Mucosa of gallbladder (tissue), 1 donor: ENCODE measurements around the gene CCDC87. TPM values are rescaled to one million over a fixed set of nuclear protein-coding genes. Genes with fewer than 3 reads are reported as not detected.
A peak's percentile ranks its signal among the peaks of the same experiment; 100 is the strongest.
"Not testable (repeated sequence)": the region's sequence is repeated elsewhere in the genome, so short reads cannot be mapped to it uniquely, and the experiment has no call there.

Experiments
- DNase-seq: peaks from one replicate; pipeline ENCODE4 v3.0.0-alpha.2; 2020; ENCODE audit warnings: low spot score
- total RNA-seq: library from RNA; stranded (reverse); gene quantifications from one replicate; pipeline ENCODE4 v1.2.1, GENCODE V29; 2021
- donor health status: DM: no; HTN: no; CAD: no.

CCDC87 gene
- total RNA-seq, 1 donor from 2014 or later = 1.0 TPM

DNA sequence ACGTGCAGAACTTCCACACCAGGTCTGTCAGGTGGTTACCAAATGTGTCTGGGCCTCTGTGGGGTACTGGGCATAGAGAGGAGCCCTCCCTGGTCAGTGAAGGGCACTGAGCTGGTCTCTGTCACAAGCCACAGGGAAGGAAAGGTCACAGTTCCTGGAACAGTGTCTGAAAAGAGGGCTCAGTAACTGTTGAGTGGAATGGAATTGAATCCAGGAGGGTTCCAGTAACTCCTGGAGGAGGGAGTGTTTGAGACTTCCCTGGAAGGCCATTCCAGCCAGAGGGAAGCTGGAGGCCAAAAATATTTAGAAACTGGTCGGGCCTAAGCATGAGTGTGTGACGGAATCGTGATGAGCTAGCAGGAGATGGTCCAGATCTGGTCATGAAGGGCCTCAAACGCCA is 38.3 kb downstream of the CCDC87 start:
- no peak for DNase-seq

DNA sequence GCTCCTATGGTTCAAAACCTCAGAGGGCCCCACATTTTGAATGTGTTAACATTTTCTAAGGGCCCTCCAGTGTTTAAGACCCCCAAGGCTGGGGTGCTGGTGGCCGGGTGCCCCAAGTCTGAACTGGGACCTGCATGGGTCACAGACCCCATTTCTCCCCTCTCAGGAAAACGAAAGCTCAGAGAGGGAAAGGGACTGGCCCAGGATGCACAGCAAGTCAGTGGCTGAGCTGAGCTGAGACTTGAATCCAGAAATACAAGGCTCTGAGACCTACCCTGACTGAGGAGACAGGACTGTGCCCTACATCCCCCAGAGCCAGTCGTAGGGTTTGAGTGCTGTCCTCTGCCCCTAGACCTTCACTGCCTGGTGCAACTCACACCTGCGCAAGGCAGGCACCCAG is 42.0 kb downstream of the CCDC87 start:
- no peak for DNase-seq

DNA sequence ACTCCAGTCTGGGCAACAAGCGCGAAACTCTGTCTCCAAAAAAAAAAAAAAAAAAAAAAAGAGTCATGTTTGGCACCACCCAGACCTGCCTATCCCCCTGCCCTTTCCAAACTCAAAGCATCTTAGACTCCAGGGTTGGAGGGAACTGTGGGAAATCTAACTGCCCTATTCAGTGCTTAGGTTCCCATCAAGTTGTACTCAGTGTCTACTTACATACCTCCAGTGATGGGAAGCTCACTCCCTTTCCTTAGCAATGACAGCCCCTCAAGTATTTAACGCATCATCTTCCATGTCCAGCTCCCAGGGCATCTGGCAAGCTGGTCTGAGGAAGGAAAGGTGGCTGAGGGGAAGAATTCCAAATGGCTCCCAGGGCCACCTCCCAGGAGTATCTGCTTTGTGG is 43.2 kb downstream of the CCDC87 start:
- no peak for DNase-seq

DNA sequence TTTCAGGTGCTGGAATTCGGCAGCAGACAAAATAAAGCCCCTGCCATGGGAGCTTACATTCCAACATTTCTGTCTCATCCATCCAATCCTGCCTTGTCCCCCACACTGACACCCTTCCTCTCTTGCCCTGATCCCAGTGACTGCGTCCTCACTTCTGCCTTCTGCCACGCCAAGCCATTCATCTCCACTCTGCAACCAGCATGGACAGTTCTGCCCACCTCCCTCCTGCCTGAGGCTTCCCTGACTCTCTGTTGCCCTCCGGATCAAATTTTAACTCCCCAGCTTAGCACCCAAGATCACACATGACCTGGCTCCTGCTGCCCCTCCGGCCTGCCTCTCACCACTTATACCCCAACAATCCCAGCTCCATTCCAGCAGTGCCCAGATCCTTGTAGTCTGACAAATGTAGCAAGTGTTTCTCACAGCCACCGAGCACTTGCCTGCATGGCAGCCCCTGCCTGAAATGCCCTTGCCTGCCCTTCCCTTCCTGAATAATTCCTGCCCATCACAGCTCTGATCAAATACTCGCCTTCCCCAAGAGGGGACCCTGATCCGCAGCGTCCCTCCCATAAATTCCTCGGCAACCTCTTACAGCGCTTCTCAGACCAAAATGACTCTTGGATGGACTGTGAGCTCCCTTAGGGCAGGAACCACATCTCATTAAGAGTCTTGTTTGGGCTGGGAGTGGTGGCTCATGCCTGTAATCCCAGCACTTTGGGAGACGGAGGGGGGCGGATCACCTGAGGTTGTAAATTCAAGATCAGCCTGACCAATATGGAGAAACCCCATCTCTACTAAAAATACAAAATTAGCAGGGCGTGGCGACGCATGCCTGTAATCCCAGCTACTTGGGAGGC is 43.9 kb downstream of the CCDC87 start:
- DNase-seq = no peak

DNA sequence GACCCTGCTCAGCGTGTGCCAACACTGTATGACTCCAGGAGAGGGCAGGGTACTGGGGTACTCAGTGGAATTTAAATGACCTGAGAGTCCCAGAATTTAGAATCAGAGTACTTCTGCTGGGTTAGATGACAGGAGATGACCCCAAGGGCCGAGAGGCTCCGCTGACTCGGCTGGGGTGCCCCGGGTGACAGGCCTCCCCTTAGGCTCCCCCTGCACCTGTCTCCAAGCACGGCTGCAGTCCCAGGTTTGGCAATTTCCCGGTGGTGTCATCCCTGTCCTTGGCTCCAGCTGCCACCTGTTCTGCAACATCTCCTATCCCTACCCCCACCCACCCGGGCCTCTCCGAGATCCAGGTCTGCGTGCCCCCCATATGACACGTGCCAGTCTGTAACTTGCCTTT is 44.8 kb downstream of the CCDC87 start:
- no peak for DNase-seq

DNA sequence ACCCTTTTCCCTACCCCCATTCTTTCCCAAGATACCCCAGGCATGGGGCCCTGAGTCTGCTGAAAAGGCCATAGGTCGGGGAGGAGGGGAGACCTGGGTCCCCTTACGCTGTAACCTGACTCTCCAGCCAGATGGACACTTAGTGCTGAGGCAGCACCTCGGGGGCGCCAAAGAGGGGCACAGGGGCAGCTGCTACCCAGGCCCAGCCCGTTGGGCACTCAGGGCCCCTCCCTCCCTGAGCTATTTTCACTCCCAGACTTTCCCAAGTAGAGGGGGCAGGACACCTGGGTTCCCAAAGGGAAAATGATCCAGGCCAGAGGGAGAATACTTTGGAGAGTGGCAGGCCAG is 45.2 kb downstream of the CCDC87 start:
- DNase-seq = no peak

DNA sequence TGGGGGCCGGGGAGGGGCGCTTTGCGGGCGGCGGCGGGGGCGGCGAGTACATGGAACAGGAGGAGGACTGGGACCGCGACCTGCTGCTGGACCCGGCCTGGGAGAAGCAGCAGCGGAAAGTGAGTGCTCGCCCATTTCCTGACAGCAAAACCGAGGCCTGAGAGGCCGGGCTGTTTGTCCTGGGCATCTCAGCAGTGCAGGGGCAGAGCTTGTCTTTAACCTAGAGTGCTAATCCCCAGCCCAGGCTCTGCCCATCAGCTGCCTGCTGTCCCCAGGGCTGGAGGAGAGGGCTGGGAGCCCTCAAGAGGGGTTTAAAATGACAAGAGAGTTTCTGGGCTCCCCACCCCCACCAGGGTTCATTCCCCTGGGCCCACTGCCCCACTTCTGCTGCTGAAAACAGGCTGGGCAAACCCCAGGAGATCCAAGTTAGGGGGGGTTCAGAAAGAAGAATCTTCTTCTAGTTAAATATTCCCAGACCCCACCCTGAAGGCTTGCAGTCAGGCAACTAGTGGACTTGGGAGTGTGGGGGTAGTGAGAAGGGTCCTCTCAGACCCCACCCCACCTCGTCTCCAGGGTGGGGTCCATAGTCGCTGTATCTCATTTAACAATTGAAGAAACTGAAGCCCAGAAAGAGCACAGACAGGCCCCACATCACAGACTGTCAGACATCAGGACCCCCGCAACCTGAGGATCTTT is 45.7 kb downstream of the CCDC87 start:
- DNase-seq = no peak

DNA sequence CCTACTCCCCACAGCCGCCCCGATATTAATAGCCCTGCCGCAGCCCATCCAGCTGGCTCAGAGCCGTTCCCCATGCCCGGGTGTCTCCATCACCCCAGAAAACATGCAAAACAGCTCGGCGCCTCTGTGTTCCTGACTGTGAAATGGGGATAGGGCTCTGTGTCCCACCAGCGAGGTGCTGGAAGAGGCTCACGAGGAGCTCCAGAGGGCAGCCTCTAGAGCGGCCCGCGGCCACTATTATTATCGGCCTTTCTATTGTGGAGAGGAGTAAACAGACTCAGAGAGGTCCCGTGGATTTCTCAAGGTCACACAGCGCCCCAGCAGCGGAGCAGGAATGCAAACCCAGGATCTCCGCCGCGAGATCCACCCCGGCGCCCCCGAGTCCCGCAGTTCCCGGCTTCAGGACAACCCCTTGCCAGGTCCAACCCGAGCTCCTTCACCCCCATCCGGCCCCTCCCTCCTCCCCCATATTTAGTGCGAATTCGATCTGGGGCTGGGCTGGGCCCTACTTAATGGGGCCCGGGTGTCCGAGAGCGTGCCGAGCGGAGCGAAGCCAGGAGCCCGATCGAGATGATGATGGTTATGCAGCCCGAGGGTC is 46.4 kb downstream of the CCDC87 start, which contains the start of gene ACTN3:
ACTN3 (plus strand) TSS at position 536 of the 598 bp plus-strand sequence; CDS start at position 571, 35 bp downstream.
- DNase-seq = peak; percentile 22

DNA sequence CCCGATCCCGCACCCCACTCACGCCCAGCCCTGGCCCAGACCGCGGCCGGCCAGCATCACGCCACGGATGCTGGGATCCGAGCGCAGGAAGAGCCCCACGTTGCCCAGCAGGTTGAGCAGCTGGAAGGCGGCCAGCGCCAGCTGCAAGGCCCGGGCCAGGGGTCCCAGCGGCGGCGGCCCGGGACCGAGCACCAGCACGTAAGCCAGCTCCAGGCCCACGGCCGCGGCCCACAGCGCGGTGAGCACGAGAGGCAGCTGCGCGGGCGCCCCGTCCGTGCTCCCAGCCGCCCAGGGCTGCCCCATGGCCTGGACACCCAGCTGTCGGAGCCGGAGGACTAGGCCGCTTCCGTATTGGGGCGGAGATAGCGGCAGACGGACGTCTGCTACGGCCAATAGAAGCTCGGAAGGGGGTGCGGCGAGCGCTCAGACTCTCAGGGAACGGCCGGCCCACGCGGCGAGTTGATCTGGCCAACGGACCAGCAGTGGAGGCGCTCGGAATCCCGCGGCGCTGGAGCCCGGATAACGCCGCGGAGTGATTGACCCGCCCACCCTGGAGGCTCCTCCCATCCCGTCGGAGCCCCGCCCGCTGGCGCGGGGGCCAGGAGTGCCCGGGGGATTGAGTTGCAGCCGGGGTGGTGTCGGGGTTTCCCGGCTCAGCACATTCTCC is 47.0 kb downstream of the CCDC87 start, which contains the start of gene ZDHHC24:
ZDHHC24 (minus strand) TSS at position 348 of the 667 bp plus-strand sequence; CDS start at position 303, 45 bp downstream.
- DNase-seq = peak; percentile 97

DNA sequence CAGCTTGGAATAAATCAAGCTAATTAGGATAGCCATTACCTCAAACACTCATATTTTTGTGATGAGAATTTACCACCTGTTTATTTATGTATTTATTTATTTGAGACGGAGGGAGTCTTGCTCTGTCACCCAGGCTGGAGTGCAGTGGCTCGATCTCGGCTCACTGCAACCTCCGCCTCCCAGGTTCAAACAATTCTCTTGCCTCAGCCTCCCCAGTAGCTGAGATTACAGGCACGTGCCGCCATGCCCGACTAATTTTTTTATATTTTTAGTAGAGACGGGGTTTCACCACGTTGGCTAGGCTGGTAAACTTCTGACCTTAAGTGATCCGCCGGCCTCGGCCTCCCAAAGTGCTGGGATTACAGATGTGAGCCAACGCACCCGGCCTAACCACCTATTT is 47.9 kb downstream of the CCDC87 start:
- DNase-seq = not testable (repeated sequence)

DNA sequence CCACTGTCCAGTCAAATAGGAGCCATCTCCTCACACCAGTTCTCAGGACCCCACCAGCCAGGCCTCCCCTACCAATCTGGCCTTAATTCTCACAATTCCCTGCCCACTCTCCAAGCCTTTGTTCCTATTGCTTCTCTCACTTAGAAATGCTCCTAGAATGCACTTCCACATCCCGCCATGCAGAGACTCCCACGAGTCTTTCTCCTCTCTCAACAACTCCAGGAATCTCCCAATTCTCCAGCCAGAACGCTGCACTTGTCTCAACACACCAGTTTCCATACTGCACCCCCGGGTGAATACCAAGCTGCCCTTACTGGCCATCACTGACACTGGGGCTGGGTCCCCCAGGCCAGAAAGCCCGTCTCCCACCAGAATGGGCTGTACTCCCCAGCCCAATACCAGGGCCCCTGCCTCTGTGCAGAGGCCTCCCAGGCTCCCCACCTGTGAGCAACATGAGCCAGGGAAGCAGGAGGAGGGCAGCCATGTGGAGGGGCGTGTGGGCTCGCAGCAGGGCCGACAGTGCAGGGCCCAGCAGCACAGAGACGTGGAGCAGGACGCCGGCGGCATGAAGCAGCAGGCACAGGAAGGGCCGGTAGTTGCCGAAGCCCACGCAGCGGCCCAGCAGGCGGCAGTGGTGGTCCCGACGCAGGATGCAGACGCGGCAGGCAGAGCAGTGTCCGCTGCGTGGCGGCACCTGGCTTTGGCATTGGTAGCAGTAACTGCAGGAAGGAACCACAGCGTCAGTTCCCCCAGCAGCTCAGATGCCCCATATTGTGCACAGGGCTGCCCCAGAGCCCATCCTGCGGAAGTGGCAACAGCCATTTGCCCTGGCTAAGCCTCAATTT is 49.4 kb downstream of the CCDC87 start:
- peak; percentile 45 for DNase-seq

DNA sequence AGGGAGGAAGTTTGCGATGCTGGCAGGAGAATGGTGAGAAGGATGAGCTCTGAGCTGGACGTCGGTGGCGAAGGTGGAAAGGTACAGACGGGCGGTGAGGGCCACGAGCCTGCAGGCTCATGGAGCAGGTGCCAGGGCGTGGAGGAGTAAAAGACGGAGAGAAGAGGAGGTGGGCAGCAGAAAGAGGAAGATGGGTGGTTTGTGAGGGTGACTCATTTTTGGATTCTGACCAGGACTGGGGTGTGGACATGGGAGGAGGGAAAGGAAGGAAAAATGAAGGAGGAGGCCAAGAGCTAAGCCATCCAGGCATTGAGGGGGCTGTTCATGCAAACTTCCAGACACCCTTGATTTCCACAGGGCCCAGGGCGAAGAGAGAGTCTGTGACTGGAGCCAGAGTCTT is 50.5 kb downstream of the CCDC87 start:
- DNase-seq = no peak

DNA sequence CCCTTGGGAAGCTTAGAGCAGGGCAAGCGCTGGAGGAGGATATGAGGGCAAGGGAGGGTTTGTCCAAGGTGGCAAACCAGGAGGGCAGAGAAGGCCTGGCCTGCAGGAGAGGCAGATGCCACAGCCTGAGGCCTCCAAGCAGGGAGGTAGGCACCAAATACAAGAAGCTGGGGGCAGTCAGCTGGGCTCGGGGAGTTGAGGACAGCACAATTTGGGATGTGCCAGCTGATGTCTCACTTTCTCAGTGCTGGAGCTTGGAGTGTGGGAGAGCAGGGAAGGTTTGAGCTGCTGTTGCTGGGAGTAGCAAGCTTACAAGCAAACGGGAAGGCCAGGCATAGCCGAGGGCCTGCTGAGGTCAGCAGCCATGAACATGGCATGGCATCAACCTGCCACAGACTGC is 51.0 kb downstream of the CCDC87 start:
- DNase-seq = no peak

DNA sequence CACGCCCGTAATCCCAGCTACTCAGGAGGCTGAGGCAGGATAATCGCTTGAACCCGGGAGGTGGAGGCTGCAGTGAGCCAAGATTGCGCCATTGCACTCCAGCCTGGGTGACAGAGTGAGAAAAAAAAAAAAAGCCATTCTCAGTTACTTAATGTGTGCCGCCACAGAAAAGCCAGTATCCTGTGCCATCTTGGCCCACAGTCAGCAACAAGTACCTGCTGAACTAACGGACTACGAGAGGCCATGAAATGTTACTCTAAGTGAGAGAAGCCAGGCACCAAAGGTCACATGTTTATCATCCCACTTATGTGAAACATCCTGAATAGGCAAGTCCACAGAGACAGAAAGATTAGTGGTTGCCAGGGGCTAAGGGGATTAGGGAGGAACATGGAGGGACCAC is 52.3 kb downstream of the CCDC87 start:
- DNase-seq = not testable (repeated sequence)

Other genes starting within 250 kb of the CCDC87 start
- 32.2 TPM for gene BRMS1, start 248.0 kb downstream of the CCDC87 start, total RNA-seq
- 43.8 TPM for gene B4GAT1, start 245.4 kb downstream of the CCDC87 start, total RNA-seq
- gene SLC29A2, start 221.3 kb downstream of the CCDC87 start, total RNA-seq = 19.0 TPM
- gene NPAS4, start 172.0 kb downstream of the CCDC87 start, total RNA-seq = 1.5 TPM
- gene MRPL11, start 154.2 kb downstream of the CCDC87 start, total RNA-seq = 32.8 TPM
- 20.3 TPM for gene PELI3, start 126.2 kb downstream of the CCDC87 start, total RNA-seq
- gene DPP3, start 112.6 kb downstream of the CCDC87 start, total RNA-seq = 61.2 TPM
- 72.9 TPM for gene BBS1, start 82.4 kb downstream of the CCDC87 start, total RNA-seq
- 24.1 TPM for gene ZDHHC24, start 47.0 kb downstream of the CCDC87 start, total RNA-seq
- 0.12 TPM for gene ACTN3, start 46.2 kb downstream of the CCDC87 start, total RNA-seq
- gene CTSF, start 24.5 kb downstream of the CCDC87 start, total RNA-seq = 87.4 TPM
- 64.9 TPM for gene CCS, start 122 bp upstream of the CCDC87 start, total RNA-seq
- gene RBM14, start 23.6 kb upstream of the CCDC87 start, total RNA-seq = 84.5 TPM
- gene RBM4, start 45.6 kb upstream of the CCDC87 start, total RNA-seq = 119 TPM
- gene RBM4B, start 84.8 kb upstream of the CCDC87 start, total RNA-seq = 21.9 TPM
- 18.2 TPM for gene SPTBN2, start 136.2 kb upstream of the CCDC87 start, total RNA-seq